Astrocyte (in vitro differentiated cells and primary cell): ENCODE data around the gene MSLN. TPM values are rescaled to one million over a fixed set of nuclear protein-coding genes. Genes with fewer than 3 reads are reported as not detected.

Experiments
- DNase-seq: peaks from one replicate; pipeline ENCODE4 v3.0.0-alpha.2; 2010; ENCODE audit warnings: low read depth
- FAIRE-seq: peaks from 2 replicates; lab custom pipeline; 2011; peaks lifted over from hg19 to GRCh38; lab: Jason Lieb, UNC
- H2AFZ ChIP-seq: 2 replicates; pipeline ENCODE4 v1.6.0; 2012; ENCODE audit warnings: low read depth, low read length, inconsistent platforms
- H3K27ac ChIP-seq: 2 replicates; pipeline ENCODE4 v1.5.1; 2011; ENCODE audit warnings: low read depth, low read length, inconsistent platforms
- H3K27me3 ChIP-seq: 2 replicates; pipeline ENCODE4 v1.6.0; 2011; ENCODE audit warnings: low read length, inconsistent platforms; ENCODE audit not compliant: insufficient read depth
- H3K36me3 ChIP-seq: 2 replicates; pipeline ENCODE4 v1.5.1; 2011; ENCODE audit warnings: low read length, inconsistent platforms; ENCODE audit not compliant: insufficient read depth
- H3K4me1 ChIP-seq: 2 replicates; pipeline ENCODE4 v1.5.1; 2011; ENCODE audit warnings: low read length, inconsistent platforms; ENCODE audit not compliant: insufficient read depth
- H3K4me2 ChIP-seq: 2 replicates; pipeline ENCODE4 v1.6.0; 2012; ENCODE audit warnings: low read length, inconsistent platforms
- H3K4me3 ChIP-seq: 2 replicates; pipeline ENCODE4 v1.5.1; 2011; ENCODE audit warnings: low read depth, mild to moderate bottlenecking, low read length, inconsistent platforms; ENCODE audit not compliant: insufficient read depth
- H3K79me2 ChIP-seq: 2 replicates; pipeline ENCODE4 v1.6.0; 2012; ENCODE audit warnings: mild to moderate bottlenecking, low read length, inconsistent platforms; ENCODE audit not compliant: insufficient read depth
- H3K9ac ChIP-seq: 2 replicates; pipeline ENCODE4 v1.6.0; 2012; ENCODE audit warnings: mild to moderate bottlenecking, low read length, inconsistent platforms
- H3K9me3 ChIP-seq: 2 replicates; pipeline ENCODE4 v1.5.1; 2012; ENCODE audit warnings: low read depth, mild to moderate bottlenecking, low read length, inconsistent platforms; ENCODE audit not compliant: insufficient read depth
- H4K20me1 ChIP-seq: 2 replicates; pipeline ENCODE4 v1.6.0; 2012; ENCODE audit warnings: low read length, inconsistent platforms; ENCODE audit not compliant: insufficient read depth
- H3K27ac Mint-ChIP-seq: one replicate; pipeline ENCODE4 v1.8.0; 2021; ENCODE audit warnings: mild to moderate bottlenecking, mixed read lengths; ENCODE audit not compliant: unreplicated experiment
- H3K27me3 Mint-ChIP-seq: one replicate; pipeline ENCODE4 v1.8.0; 2021; ENCODE audit warnings: low read depth, mixed read lengths; ENCODE audit not compliant: unreplicated experiment
- H3K36me3 Mint-ChIP-seq: one replicate; pipeline ENCODE4 v1.8.0; 2021; ENCODE audit warnings: low read depth, mixed read lengths; ENCODE audit not compliant: unreplicated experiment
- H3K4me1 Mint-ChIP-seq: one replicate; pipeline ENCODE4 v1.8.0; 2021; ENCODE audit warnings: low read depth, mixed read lengths; ENCODE audit not compliant: unreplicated experiment
- H3K4me3 Mint-ChIP-seq: one replicate; pipeline ENCODE4 v1.8.0; 2021; ENCODE audit warnings: mild to moderate bottlenecking, moderate library complexity, mixed read lengths; ENCODE audit not compliant: unreplicated experiment
- H3K9me3 Mint-ChIP-seq: one replicate; pipeline ENCODE4 v1.8.0; 2021; ENCODE audit warnings: mild to moderate bottlenecking, mixed read lengths; ENCODE audit not compliant: unreplicated experiment
- CTCF ChIP-seq: IDR thresholded peaks from 2 replicates; pipeline ENCODE4 v1.5.1; 2011; ENCODE audit warnings: low read depth, mild to moderate bottlenecking, inconsistent platforms, low read length, moderate library complexity; ENCODE audit not compliant: insufficient read depth
- EZH2 ChIP-seq: IDR thresholded peaks from 2 replicates; pipeline ENCODE4 v1.6.1; 2012; ENCODE audit warnings: mild to moderate bottlenecking, low read length, inconsistent platforms; ENCODE audit not compliant: insufficient read depth
- total RNA-seq: library from RNA; stranded (reverse); gene quantifications from 2 replicates; pipeline ENCODE4 v1.2.1, GENCODE V29; 2021

Gene MSLN
- total RNA-seq, 1 donor from 2014 or later, result not detected

- H3K9me3 ChIP-seq, result no peaks in the 10 kb centered on the region
- no peaks in the 10 kb centered on the region for H3K36me3 Mint-ChIP-seq
- H3K27ac Mint-ChIP-seq, result no peak overlapping the region
- H4K20me1 ChIP-seq, result no peaks in the 10 kb centered on the region
- FAIRE-seq (no peak), DNase-seq (peak; percentile 14)
- TF ChIP-seq EZH2 (no peak), CTCF (no peak)
- H3K79me2 ChIP-seq, result no peaks in the 10 kb centered on the region
- H3K27me3 ChIP-seq, result no peaks in the 10 kb centered on the region
- peak overlapping the region; percentile 64 for H2AFZ ChIP-seq
- H3K4me1 Mint-ChIP-seq, result peaks cover 4% of the 10 kb centered on the region
- H3K4me2 ChIP-seq, result peak overlapping the region; percentile 57
- H3K4me3 ChIP-seq, result no peak overlapping the region
- H3K36me3 ChIP-seq, result no peaks in the 10 kb centered on the region
- peaks cover 9% of the 10 kb centered on the region for H3K27me3 Mint-ChIP-seq
- peak overlapping the region; percentile 12 for H3K9ac ChIP-seq
- H3K4me1 ChIP-seq, result peaks cover 10% of the 10 kb centered on the region
- no peaks in the 10 kb centered on the region for H3K9me3 Mint-ChIP-seq
- H3K4me3 Mint-ChIP-seq, result peak overlapping the region; percentile 64
- H3K27ac ChIP-seq, result no peak overlapping the region
These were observed 17.3 kb downstream of the MSLN start for GRCh38 chr16:777826-778225.

- Mint-ChIP-seq H3K4me3 (no peak overlapping the region), H3K36me3 (no peaks in the 10 kb centered on the region), H3K27me3 (peaks cover 9% of the 10 kb centered on the region), H3K27ac (no peak overlapping the region), H3K9me3 (no peaks in the 10 kb centered on the region), H3K4me1 (peaks cover 4% of the 10 kb centered on the region)
- Histone ChIP-seq H3K36me3 (no peaks in the 10 kb centered on the region), H3K9me3 (no peaks in the 10 kb centered on the region), H3K27me3 (no peaks in the 10 kb centered on the region), H3K79me2 (no peaks in the 10 kb centered on the region), H3K4me1 (peaks cover 10% of the 10 kb centered on the region), H3K4me2 (no peak overlapping the region), H2AFZ (no peak overlapping the region), H4K20me1 (no peaks in the 10 kb centered on the region), H3K9ac (no peak overlapping the region), H3K27ac (no peak overlapping the region), H3K4me3 (no peak overlapping the region)
- TF ChIP-seq EZH2 (no peak), CTCF (no peak)
- FAIRE-seq (no peak), DNase-seq (no peak)
These were observed 17.9 kb downstream of the MSLN start for GRCh38 chr16:778447-778846.

- Histone ChIP-seq H2AFZ (no peak overlapping the region), H3K4me1 (peaks cover 14% of the 10 kb centered on the region), H3K9ac (no peak overlapping the region), H3K27me3 (no peaks in the 10 kb centered on the region), H3K36me3 (no peaks in the 10 kb centered on the region), H3K4me2 (no peak overlapping the region), H4K20me1 (no peaks in the 10 kb centered on the region), H3K4me3 (no peak overlapping the region), H3K9me3 (no peaks in the 10 kb centered on the region), H3K79me2 (no peaks in the 10 kb centered on the region), H3K27ac (no peak overlapping the region)
- Mint-ChIP-seq H3K27me3 (peaks cover 9% of the 10 kb centered on the region), H3K4me3 (no peak overlapping the region), H3K27ac (no peak overlapping the region), H3K4me1 (peaks cover 4% of the 10 kb centered on the region), H3K36me3 (no peaks in the 10 kb centered on the region), H3K9me3 (no peaks in the 10 kb centered on the region)
- TF ChIP-seq CTCF, result no peak
- TF ChIP-seq EZH2, result no peak
- FAIRE-seq, result no peak
- DNase-seq, result no peak
These were observed 18.5 kb downstream of the MSLN start for GRCh38 chr16:778909-779527.
